KMS-11 (cell line): ENCODE data around the gene SPDYE5.
A peak's percentile ranks its signal among the peaks of the same experiment; 100 is the strongest.
"Not testable (repeated sequence)": the region's sequence is repeated elsewhere in the genome, so short reads cannot be mapped to it uniquely, and the experiment has no call there.

Experiments used
- H2AFZ ChIP-seq: fragments of 200-600 bp; sonication (generic); 2 replicates; pipeline ENCODE4 v1.6.1; 2016; ENCODE audit warnings: antibody characterized with exemption, mixed run types, low read depth
- H3K27ac ChIP-seq: fragments of 200-600 bp; sonication (generic); 2 replicates; pipeline ENCODE4 v1.6.1; 2016; ENCODE audit warnings: mild to moderate bottlenecking, mixed run types
- H3K27me3 ChIP-seq: fragments of 200-600 bp; sonication (generic); 2 replicates; pipeline ENCODE4 v1.6.1; 2017; ENCODE audit warnings: mild to moderate bottlenecking, low read depth, mixed run types, moderate library complexity; ENCODE audit not compliant: insufficient read depth
- H3K36me3 ChIP-seq: fragments of 200-600 bp; sonication (generic); 2 replicates; pipeline ENCODE4 v1.6.1; 2017; ENCODE audit warnings: mild to moderate bottlenecking, mixed run types; ENCODE audit not compliant: insufficient read depth
- H3K4me1 ChIP-seq: fragments of 200-600 bp; sonication (generic); 2 replicates; pipeline ENCODE4 v1.6.1; 2016; ENCODE audit warnings: mild to moderate bottlenecking, low read depth, mixed run types; ENCODE audit not compliant: poor library complexity, severe bottlenecking
- H3K4me2 ChIP-seq: fragments of 200-600 bp; sonication (generic); 2 replicates; pipeline ENCODE4 v1.7.0; 2016; ENCODE audit warnings: mild to moderate bottlenecking, mixed run types
- H3K4me3 ChIP-seq: fragments of 200-600 bp; sonication (generic); IDR thresholded peaks from 2 replicates; pipeline ENCODE4 v1.6.1; 2017; ENCODE audit warnings: low read depth, low read length, mixed read lengths; ENCODE audit not compliant: insufficient read depth
- H3K79me2 ChIP-seq: fragments of 200-600 bp; sonication (generic); 2 replicates; pipeline ENCODE4 v1.6.1; 2016; ENCODE audit warnings: low read depth, mixed run types; ENCODE audit not compliant: insufficient read depth
- H3K9ac ChIP-seq: fragments of 200-600 bp; sonication (generic); 2 replicates; pipeline ENCODE4 v1.6.1; 2016; ENCODE audit warnings: mild to moderate bottlenecking, mixed run types
- H4K20me1 ChIP-seq: fragments of 200-600 bp; sonication (generic); 2 replicates; pipeline ENCODE4 v1.6.1; 2016; ENCODE audit warnings: mild to moderate bottlenecking, mixed run types; ENCODE audit not compliant: insufficient read depth

SPDYE5 gene

GRCh38 chr7:75480313-75480712 lies 11.8 kb upstream of the SPDYE5 start:
- peaks cover 12% of the 10 kb centered on the region; the same call in 1 of the 2 replicates for H3K79me2 ChIP-seq
- H3K4me1 ChIP-seq, H3K9ac ChIP-seq, H4K20me1 ChIP-seq, H3K36me3 ChIP-seq, H3K4me3 ChIP-seq, H3K27ac ChIP-seq, H3K4me2 ChIP-seq, H2AFZ ChIP-seq, H3K27me3 ChIP-seq: not testable (repeated sequence)

GRCh38 chr7:75485355-75485978 lies 6.7 kb upstream of the SPDYE5 start:
- not testable (repeated sequence) for H3K36me3 ChIP-seq, H4K20me1 ChIP-seq, H3K79me2 ChIP-seq, H3K4me3 ChIP-seq, H3K4me1 ChIP-seq, H3K27me3 ChIP-seq
- Histone ChIP-seq H2AFZ (peak overlapping the region; percentile 82), H3K9ac (peak overlapping the region; percentile 75; the same call in 1 of the 2 replicates), H3K27ac (peak overlapping the region; percentile 31; the same call in 1 of the 2 replicates), H3K4me2 (peak overlapping the region; percentile 78)

- Histone ChIP-seq H3K9ac (peak within 1 kb of the TSS; percentile 75; the same call in 1 of the 2 replicates), H3K27ac (peak within 1 kb of the TSS; percentile 31; the same call in 1 of the 2 replicates)
Observed at GRCh38 chr7:75485979-75486643, 6.0 kb upstream of the SPDYE5 start, which contains the start of gene POM121C. TSS of gene POM121C (minus strand) at chr7:75486299. CDS start at chr7:75441496, 44,803 bp downstream.

GRCh38 chr7:75509033-75509432 lies 16.9 kb downstream of the SPDYE5 start:
- H3K27ac ChIP-seq, H3K4me1 ChIP-seq, H3K27me3 ChIP-seq, H3K9ac ChIP-seq, H3K4me2 ChIP-seq, H3K79me2 ChIP-seq, H3K36me3 ChIP-seq, H3K4me3 ChIP-seq, H4K20me1 ChIP-seq, H2AFZ ChIP-seq: not testable (repeated sequence)

More at GRCh38 chr7:75485979-75486643, 6.0 kb upstream of the SPDYE5 start, which contains the start of gene POM121C:
- not testable (repeated sequence) for H3K4me1 ChIP-seq, H3K27me3 ChIP-seq, H3K79me2 ChIP-seq, H4K20me1 ChIP-seq, H3K36me3 ChIP-seq, H3K4me3 ChIP-seq
- peak within 1 kb of the TSS; percentile 82 for H2AFZ ChIP-seq
- H3K4me2 ChIP-seq, result peak within 1 kb of the TSS; percentile 80

- H3K27ac ChIP-seq, H3K36me3 ChIP-seq, H3K27me3 ChIP-seq, H3K4me1 ChIP-seq, H3K4me2 ChIP-seq, H3K9ac ChIP-seq, H4K20me1 ChIP-seq, H2AFZ ChIP-seq, H3K4me3 ChIP-seq: not testable (repeated sequence)
- peaks cover 13% of the 10 kb centered on the region; the same call in 1 of the 2 replicates for H3K79me2 ChIP-seq
Observed at GRCh38 chr7:75518842-75519241, 26.7 kb downstream of the SPDYE5 start.

- H3K27ac ChIP-seq, H3K4me1 ChIP-seq, H3K4me2 ChIP-seq, H2AFZ ChIP-seq, H3K27me3 ChIP-seq, H4K20me1 ChIP-seq, H3K4me3 ChIP-seq, H3K9ac ChIP-seq: not testable (repeated sequence)
- Histone ChIP-seq H3K79me2 (peaks cover 26% of the 10 kb centered on the region), H3K36me3 (peaks cover 10% of the 10 kb centered on the region; the same call in 1 of the 2 replicates)
Observed at GRCh38 chr7:75521727-75522126, 29.6 kb downstream of the SPDYE5 start.

GRCh38 chr7:75527224-75527722 lies 35.2 kb downstream of the SPDYE5 start:
- Histone ChIP-seq H3K4me2 (peak overlapping the region; percentile 96), H3K79me2 (peaks cover 25% of the 10 kb centered on the region), H2AFZ (peak overlapping the region; percentile 78), H3K27ac (0 out of 2 replicates have a peak overlapping the region, but pooled peaks have one; percentile 39), H3K36me3 (peaks cover 10% of the 10 kb centered on the region; the same call in 1 of the 2 replicates), H3K4me1 (peaks cover 11% of the 10 kb centered on the region), H3K9ac (peak overlapping the region; percentile 69)
- not testable (repeated sequence) for H4K20me1 ChIP-seq, H3K4me3 ChIP-seq, H3K27me3 ChIP-seq
